MM.1S (cell line): ENCODE results near the gene INTS11.

Experiments used
- CTCF ChIP-seq: fragments of 300-600 bp; sonication (generic); IDR thresholded peaks from 2 replicates; pipeline ENCODE4 v1.5.1; 2016; ENCODE audit warnings: antibody characterized with exemption, low read length, mixed read lengths
- EZH2 ChIP-seq: fragments of 300-600 bp; sonication (generic); optimal IDR thresholded peaks from 2 replicates; pipeline ENCODE3; 2017; ENCODE audit warnings: low read depth, mild to moderate bottlenecking, antibody characterized with exemption, low read length, mixed read lengths
- EZH2phosphoT487 ChIP-seq: fragments of 300-600 bp; sonication (generic); IDR thresholded peaks from 2 replicates; pipeline ENCODE4 v1.6.1; 2018; ENCODE audit warnings: antibody characterized with exemption, low read length

GRCh38 chr1:1292442-1292779 is 32.0 kb downstream of the INTS11 start:
- no peak for TF ChIP-seq CTCF
- TF ChIP-seq EZH2, result no peak
- no peak for TF ChIP-seq EZH2phosphoT487
